Embryonic facial prominence (tissue), 1 donor: ENCODE data around the gene KCNE1.
A peak's percentile ranks its signal among the peaks of the same experiment; 100 is the strongest.

Experiments
- DNase-seq: peaks from one replicate; pipeline ENCODE4 v3.0.0-alpha.2; 2016; ENCODE audit errors: extremely low spot score

Gene KCNE1

DNA sequence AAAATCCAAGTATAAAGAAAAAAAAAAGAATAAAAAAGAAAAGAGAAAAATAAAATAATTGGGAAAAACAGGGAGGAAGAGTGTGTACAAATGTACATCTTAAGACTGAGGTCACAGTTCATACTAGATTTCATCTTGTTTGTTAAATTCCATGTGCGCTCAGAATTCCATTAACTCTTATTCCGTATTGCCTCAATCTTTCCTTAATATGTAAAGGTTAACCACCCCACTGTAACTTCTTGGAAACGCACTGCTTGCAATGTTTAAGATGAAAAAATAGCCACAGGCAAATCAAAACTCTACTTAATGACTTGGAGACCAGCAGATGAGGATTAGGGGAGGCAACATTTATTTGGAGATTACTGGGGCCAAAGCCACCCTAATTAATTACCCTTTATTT, 23.9 kb upstream of the KCNE1 start:
- no peak for DNase-seq

DNA sequence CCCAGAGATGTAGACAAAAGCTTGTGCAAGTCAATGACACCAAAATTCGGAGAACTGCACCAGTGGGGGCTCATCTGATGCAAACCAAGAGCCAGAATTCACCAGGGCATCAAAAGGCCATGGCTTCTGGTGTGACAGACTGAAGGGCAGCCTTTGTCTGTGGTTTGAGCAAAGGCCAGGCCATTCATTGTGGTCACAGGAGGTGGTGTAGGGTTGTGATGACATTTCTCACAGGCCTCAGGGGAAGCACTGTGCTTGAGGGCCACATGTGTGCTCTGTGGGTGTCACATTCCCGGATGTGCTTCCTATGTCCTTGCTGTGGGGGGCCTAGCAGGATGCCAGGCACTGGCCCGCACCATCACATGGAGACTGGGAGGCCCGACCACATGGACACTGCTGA, 22.5 kb upstream of the KCNE1 start:
- DNase-seq, result no peak

DNA sequence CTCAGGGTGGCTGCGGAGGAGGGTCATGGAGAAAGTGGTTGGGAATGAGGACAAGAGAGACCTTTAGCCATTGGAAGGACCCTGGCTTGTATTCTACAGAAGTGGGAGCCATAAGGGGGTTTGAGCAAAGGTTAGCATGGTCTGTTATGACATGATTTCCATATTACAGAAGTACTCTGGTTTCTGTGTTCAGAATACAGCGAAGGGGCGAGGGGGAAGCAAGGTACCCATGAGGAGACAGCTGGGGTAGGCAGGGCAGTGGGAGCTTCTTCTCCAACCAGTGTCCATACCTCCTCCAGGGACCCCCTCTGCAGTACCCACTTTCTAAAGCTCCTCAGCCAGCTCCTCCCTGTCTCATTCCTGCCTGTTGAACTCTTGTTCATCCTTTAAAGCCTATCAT, 21.9 kb upstream of the KCNE1 start:
- DNase-seq, result no peak

DNA sequence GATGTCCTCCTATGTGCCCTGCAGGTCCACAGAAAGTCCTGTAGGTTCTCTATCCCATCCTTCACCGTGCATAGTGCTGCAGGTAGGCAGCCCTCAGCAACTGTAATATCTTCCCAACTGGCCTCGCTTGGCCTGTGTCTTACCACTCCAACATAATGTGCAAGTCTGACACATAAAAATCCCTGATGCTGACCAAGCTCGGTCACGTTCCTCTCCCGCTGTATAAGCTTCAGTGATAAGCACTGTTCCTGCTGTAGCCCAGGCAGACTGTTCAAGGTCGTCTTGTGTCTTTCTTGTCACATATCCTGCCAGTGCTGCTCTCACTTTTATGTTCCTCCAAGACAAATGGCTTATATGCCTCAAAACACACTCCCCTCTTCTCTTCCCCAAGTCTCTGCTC, 19.4 kb upstream of the KCNE1 start:
- no peak for DNase-seq

DNA sequence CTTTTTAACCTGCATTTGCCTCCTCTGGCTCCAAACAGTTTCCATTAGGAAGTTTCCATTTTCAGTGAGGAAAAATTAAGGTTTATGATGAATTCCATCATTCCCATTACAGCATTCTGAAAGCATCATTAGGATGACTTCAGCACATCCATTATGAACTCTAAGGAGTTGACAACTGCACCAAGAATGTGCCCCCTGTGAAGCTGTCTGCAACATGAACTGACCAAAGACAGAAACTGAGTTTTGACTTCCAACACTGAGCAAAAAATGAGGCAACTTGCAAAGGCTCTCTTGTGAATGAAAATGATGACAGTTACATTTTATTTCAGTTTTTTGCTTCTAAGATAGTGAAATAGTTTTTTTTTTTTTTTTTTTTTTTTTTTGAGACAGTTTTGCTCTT, 18.3 kb upstream of the KCNE1 start:
- DNase-seq, result no peak

DNA sequence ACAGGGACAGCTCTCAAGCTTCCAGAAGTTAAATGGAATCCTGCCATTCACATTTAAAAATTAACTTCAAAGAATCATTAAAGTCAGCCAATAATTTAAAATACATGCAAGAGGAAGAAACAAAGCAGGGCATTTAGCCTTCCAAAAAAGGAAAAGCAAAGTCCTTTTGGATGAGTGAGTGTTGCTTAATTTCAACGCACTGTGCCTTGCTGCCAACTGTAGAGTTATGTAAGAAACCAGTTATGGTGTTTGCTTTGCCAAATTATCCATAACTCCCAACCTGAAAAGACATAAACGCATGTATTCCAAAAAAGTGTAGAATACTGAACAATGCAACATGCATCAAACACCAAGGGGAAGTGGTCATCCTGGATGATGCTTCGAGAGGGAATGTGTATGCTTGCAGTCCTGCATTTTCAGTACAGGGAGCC, 16.1 kb upstream of the KCNE1 start:
- no peak for DNase-seq

DNA sequence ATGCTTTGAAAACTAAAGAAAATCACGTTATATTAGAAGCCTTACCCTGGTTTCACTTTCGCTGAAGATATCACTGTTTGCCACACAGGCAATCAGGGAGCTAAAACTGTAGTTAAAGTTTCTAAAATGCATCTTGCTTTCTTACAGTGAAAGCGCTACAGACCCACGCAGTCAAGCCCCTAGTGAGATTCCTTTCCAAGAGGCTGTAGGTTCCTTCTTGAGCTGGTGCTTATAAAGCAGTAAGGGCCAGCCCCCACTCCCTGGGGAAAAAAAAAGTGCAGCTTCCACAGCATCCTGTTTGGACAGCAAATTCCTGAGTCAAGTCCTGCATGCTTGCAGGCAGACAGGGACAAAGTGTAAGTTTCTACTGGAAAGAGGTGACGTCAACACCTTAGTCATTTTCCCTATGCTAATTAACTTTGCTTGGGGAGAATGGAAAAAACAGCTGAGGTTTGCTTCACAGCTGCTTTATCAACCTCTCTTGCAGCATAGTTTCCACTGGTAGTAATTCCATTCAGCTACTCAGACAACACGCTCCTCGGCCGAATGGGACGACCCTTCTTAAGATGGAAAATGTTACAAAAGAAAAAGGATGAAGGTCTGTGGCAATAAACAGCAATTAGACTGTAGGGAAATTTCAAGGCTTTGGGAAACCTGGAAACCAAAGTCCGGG, 14.7 kb upstream of the KCNE1 start:
- peak; percentile 78 for DNase-seq

DNA sequence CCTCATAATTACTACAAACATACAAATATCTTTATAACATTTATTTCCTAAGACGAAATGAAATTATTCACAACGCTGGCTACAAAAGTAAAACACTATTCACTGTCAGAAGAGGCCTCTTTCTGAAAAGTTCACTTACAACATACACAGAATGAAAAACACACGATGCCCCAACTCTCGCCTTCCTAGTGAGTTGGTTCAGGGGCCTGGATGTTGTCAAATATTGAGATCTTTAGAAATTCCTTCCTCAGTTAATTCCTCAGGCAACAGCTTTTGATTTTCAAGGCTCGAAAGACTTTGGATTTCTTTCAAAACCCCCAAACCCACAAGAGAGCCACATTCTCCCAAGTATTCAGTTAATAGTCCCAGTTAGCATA, 14.2 kb upstream of the KCNE1 start:
- DNase-seq, result no peak

DNA sequence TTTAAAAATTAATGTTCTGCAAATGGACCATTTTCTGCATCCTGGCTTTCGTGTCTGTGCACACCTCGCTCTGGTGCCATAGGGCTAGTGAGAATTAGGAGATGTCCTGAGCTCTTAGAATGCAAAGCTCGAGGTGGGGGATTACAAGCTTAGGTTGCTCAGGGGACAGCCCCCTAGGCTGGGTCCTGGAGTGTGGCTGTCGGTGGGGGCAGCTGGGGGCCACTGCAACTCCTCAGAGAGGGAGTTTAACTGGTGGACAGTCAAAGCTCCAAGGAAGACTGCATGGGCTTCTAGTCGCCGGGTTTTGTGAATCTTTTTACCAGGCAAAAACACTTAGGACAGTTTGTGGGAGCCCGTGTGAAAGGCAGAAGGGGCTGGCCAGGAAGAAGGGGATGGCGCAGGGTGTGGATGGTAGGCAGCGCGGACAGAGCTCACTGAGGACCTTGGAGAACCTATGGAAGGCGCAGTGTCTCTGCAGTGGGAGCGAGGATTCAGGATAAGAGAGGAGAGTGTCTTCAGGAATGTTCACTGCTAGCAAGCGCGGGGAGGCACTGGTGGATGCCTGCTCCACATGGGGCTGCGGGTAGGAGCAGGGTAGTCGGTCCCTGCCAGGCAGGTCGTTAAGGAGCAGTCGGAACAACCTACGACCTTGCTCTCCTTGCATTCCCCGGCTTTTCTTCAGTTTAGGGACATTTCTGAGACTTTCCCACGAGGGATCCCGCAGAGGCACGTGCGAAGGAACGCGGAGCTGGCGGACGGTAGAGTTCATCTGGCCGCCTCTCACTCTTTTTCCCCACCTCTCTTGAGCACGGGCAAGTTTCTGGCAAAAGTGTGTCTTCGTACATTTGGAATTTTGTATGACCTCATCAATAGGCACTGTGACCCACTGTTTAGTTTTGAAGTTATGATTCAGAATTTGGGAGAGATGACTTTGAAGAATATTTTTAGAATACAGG, 12.9 kb upstream of the KCNE1 start:
- DNase-seq, result no peak

DNA sequence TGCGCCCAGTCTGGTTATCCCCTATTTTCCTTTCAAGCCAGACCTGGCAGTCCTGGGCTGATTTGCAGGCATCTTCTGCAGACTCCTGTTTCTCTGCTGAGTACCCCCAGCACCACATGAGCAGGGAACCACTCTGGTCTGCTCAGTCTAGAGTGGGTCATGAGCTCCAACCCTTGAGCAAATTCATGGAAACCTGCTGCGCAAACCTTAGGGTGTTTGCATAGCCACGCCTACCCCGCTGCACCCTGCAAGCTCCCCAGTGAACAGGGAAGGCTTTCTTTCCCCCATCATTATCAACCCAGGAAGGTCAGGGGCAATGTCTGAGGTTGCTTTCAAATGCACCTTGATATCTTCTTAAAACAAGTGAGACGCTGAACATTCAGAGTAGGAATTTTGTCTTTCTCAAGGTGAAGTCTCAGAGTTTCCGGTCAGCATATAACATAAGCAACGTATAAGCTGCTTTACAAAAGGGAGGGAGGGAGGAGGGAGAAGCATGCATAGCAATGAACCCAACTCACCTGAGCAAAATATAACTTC, 11.1 kb upstream of the KCNE1 start:
- DNase-seq, result no peak

DNA sequence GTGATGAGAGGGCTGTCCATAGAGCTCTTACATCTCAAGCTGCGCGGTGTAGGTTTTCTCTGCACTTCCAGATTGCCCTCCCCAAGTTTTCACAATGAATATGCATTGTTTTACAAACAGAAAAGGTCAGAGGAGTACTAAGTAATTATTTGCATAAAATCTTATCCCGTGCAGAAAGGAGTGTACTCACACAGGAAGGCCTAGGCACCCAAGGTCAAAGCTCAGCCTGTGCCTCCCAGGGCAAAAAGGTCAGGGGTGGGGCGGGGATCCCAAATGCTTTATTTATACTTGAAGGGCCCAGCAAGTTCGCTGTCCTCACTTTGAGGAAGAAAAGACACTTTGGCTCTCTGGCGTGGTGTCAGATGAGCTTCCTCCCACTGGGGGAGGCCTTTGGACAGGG, 10.3 kb upstream of the KCNE1 start:
- DNase-seq, result no peak

DNA sequence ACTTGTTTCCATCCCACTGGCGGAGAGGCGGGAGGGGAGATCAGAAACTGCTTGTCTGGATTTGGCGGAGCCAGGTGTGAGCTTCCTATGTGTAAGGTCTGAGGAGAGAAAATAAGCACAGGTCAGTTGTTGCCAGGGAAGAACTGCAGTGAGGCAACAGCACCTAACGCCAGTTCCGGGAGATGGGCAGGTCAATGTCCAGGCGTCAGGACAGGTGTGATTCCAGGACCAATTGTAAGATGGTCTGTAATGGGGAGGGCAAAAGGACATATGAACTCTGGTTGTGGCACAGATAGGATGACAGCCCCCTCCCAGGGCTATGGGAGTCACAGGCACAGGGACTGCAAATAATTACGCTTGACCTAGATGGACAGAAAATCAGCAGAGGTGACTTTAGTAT, 9.6 kb upstream of the KCNE1 start:
- no peak for DNase-seq

DNA sequence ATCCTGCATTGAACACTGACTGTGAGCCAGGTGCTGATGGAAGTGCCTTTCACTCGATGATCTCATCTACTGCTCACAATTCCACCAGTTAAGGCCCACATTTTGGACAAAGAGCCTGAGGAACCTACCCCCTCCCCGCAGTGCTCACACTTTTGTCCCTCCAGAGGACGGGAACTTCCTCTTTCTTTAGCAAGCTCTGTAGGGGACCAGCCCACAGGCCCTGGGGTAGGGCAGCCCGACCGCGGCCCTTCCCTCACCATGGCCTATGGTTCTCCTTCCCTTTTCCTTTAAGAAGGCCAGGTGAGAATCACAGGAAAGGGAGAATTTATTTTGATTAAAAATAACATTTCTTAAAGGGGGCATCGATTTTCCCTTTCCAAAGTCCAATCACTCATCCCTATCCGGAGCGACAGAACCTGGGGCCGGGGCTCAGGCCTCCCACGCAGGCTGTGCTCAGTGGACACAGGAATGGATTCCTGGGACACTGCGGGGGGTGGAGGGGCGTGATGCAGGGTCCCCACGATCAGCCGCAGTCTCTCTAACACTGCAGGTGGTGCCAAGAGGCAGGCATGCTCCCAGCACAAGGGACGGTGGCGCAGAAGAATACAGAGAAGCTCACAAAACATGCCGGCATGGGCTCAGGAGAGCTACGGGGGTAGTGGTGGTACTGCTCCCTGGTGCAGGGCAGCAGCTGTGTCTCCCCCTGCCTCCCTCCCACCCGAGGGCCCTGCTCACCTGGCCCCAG, 8.9 kb upstream of the KCNE1 start:
- no peak for DNase-seq

DNA sequence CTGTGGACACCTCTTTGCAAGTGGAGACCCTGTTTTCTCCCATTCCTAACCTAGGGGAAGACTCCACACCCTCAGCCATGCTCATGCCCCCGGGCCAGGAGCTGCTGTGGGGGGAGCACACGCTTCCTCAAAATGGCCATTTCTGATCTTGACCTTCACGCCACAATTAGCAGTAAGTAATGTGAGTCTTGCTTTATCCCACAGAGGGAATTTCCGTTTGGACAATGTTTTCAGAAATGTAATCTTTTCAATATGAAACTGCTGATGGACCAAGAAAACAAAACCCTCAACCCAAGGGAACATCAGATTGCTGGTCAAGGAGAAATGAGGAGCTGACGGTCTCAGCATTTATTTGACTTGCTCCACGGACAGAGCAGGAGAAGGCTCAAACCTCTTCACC, 8.3 kb upstream of the KCNE1 start:
- DNase-seq, result no peak

DNA sequence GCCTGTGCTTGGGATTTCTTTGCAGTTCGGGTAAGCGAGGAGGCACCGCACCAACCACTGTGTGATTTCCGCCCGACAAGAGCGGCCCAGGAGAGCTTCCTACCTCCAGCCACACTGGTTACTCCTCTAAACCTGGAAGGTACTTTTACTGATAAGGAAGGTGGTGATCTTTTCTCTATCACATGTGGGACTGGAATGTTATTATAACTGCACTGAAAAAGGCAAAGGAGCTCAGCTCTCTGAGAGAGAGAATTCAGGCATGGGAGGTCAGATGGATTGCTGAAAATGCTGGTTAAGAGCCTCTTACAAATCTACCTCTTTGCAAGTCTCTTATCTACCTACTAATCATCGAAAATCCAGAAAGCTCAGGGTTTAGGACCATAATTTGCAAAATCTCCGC, 7.7 kb upstream of the KCNE1 start:
- DNase-seq, result no peak

DNA sequence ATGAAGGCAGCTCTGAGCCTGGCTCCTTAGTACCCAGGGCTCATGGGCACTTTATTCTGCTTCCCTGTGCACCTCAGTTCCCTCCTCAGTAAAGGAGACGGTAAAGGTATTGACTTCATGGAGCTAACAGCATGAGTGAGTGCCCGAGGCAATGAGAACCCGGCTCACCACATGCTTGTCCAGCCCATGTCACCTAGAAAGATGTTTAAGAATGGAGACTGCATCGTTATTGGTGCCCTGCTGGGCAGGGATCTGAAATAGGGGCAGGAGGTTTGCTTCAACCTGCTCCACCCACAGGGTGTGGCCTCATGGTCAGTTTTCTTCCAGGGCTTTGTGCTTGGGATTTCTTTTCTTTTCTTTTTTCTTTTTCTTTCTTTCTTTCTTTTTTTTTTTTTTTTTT, 7.0 kb upstream of the KCNE1 start:
- DNase-seq, result no peak

DNA sequence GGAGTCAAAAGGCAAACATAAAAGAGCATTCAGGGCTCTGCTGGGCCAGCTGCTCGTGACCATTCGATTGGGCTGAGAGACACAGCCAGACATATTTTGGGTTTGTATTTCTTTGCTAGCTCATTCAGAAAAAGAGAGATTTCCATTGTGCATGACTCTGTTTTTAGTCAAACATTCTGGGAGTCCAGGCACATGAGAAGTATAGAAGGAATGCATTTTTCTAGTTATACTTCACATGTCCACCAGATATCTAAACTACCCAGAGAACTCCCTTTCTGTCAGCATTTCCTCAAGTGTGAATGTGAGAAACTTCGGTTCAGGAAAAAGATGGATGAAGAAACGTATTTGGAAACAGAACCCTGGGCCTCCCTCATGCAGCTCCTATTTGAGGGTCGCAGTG, 6.3 kb upstream of the KCNE1 start:
- DNase-seq, result no peak

DNA sequence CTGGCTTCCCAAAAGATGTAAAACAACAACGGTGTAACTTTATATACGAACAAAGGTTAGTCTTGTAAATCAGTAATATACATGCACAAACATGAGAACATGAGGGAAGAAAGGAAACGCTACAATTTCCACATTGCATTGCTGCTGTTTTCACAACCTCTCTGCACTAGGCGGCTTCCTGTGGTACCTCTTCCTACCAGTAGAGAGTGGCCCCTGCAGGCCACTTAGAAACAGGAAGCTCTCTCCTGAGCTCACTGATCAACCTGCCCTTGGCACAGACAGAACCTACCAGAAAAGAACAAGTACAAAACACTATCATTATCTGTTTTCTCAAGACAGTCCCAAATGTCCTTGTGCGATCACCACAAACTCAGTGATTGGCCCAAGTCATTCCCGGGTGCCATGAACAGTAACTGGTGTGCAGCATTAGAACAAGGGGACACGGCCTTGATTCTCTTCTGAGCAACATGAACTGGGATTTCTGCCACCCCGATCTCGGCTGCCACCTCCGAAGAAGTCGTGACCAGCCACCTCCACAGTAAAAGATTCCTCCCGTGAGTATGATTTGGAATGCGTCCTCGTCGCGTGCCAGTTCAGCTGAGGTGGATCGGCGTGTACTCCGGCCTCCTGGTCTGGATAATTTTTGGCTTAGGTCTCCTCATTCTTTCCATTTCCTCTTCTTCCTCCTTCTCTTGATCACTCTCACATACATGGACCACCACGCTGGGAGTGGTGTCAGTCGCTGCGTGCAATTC, 5.7 kb upstream of the KCNE1 start:
- DNase-seq, result no peak

DNA sequence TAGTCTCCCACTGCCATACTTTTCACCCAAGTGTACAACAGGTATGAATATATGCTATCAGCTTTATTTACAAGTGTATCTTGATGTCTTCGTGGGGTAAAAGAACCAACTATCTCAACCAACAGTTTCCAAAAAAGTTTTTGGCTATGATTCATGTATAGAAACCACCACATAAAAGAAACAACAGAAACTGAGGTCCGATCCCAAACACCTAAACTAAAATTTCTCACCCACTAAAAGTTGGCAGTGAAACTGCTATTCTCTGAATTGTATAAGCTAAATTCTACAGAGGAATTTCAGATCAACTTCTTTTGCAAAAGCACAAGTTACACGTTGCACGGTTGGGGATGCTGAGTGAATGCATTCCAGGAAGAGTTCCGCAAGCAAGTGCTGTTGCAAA, 5.0 kb upstream of the KCNE1 start:
- no peak for DNase-seq

DNA sequence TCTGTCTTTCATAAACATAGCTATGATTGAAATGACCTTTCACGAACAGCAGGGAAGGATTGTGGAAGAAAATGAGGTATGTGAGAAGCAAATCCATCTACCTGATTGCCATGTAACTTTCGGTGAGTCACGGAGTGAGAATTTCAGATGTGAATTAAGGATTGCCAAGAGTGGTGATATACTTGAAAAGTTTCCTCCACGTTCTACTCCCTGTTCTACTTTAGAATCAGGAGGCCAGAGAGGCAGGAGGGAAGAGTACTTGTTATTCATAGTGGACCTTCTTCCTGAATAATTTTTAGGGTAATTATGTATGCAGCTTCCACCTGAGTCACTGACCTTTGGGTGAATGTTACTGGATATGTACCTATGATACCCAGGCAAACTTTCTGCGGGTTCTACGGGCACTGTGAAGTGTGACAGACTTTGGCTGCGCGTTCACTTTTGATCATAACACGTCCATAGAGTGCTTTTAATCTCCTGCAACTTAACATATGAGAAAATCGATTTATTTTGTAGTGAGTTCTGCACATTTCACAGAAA, 2.6 kb upstream of the KCNE1 start:
- no peak for DNase-seq

DNA sequence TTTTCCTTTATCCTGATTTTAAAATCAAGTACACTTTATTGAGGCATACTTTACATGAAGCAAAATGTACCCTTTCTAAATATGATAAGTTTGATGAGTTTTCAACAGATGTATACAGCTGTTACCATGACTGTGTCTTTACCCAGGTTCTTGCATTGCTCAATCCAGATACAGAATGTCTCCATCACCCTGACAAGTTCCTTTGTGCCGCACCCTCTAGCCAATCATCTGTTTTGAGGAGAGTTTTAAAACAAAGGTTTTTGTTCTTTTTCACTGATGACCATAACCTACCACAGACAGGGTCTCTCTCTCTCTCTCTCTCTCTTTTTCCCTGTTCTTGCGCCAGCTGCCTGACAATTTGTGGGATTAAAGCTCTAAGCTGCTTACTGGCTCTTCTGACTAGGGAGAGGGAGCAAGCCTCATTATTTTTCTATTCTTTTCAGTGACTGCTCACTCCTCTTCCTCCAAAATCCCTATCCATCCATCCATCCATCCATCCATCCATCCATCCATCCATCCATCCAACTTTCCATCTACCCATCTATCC, 1.2 kb upstream of the KCNE1 start:
- DNase-seq, result no peak
